K562 (cell line): ENCODE data around the gene PDCD5. TPM values are rescaled to one million over a fixed set of nuclear protein-coding genes. Genes with fewer than 3 reads are reported as not detected.

Experiments
- ATAC-seq: fragments of 200-7000 bp; cut with Tn5 transposase; 3 replicates; pipeline ENCODE4 v1.9.1; 2020; ENCODE audit warnings: moderate library complexity
- BruUV-seq: library from RNA; stranded (reverse); fragments of 400-500 nt; replicated peaks from 2 replicates; lab custom pipeline; 2021; lab: Mats Ljungman, UMichigan
- CTCF ChIA-PET: fragments of 300-600 bp; formaldehyde crosslinking; extraction: SDS; loops from one replicate; lab custom pipeline; 2021; ENCODE audit warnings: low intra/inter-chr PET ratio; lab: Yijun Ruan, JAX
- POLR2A ChIA-PET: fragments of 300-600, 350-650 bp; sonication (Branson Sonifier 250); formaldehyde crosslinking; extraction: SDS; loops from one replicate; lab custom pipeline; 2021; ENCODE audit warnings: antibody characterized with exemption, inconsistent platforms; lab: Yijun Ruan, JAX
- DNase-seq, 4 experiments: peaks; one replicate each; pipeline versions ENCODE4 v3.0.0 to v3.0.0-alpha.2; 2011 to 2018; ENCODE audit warnings: low spot score in 3 of 4, mixed read lengths in 3 of 4; ENCODE audit errors: extremely low read depth in 1 of 4
- FAIRE-seq: peaks from 2 replicates; lab custom pipeline; 2011; peaks lifted over from hg19 to GRCh38; lab: Jason Lieb, UNC
- H2AFZ ChIP-seq: 2 replicates; pipeline ENCODE4 v1.6.0; 2011; ENCODE audit warnings: low read depth, low read length, control low read depth, inconsistent platforms
- H3K27ac ChIP-seq: fragments of 200-600 bp; 3 replicates; pipeline ENCODE4 v1.8.0; 2011; ENCODE audit warnings: low read depth, mild to moderate bottlenecking, control low read depth, inconsistent platforms, low read length, moderate library complexity, mixed read lengths; ENCODE audit errors: extremely low read depth
- H3K27me3 ChIP-seq, 2 experiments: fragments of 300-600 bp in 1 of 2; 2 replicates in 1 of 2; 3 replicates in 1 of 2; pipeline versions ENCODE4 v1.6.0 to v1.8.0; 2011; ENCODE audit warnings: inconsistent platforms in 2 of 2, low read length in 2 of 2, mild to moderate bottlenecking in 1 of 2, mixed read lengths in 1 of 2, moderate library complexity in 1 of 2; ENCODE audit not compliant: control insufficient read depth in 2 of 2, insufficient read depth in 2 of 2
- H3K36me3 ChIP-seq: fragments of 300-600 bp; 3 replicates; pipeline ENCODE4 v1.8.0; 2011; ENCODE audit warnings: mild to moderate bottlenecking, low read length, inconsistent platforms; ENCODE audit not compliant: control insufficient read depth, insufficient read depth
- H3K4me1 ChIP-seq, 2 experiments: fragments of 200-600 bp in 1 of 2; replicated peaks in 1 of 2; 2 replicates in 1 of 2; 3 replicates in 1 of 2; pipeline versions ENCODE4 v1.5.1 to v1.8.0; 2011; ENCODE audit warnings: inconsistent platforms in 2 of 2, low read length in 2 of 2, mild to moderate bottlenecking in 1 of 2, mixed read lengths in 1 of 2, moderate library complexity in 1 of 2; ENCODE audit not compliant: control insufficient read depth in 2 of 2, insufficient read depth in 2 of 2
- H3K4me2 ChIP-seq: 2 replicates; pipeline ENCODE4 v1.6.1; 2011; ENCODE audit warnings: low read length, control low read depth, inconsistent platforms, mixed read lengths; ENCODE audit not compliant: insufficient read depth
- H3K4me3 ChIP-seq: fragments of 200-600 bp; sonication (generic), shearing (Covaris generic); 2 replicates; pipeline ENCODE4 v1.5.1; 2016; ENCODE audit warnings: control low read depth, inconsistent platforms
- H3K79me2 ChIP-seq: fragments of 200-600 bp; 3 replicates; pipeline ENCODE4 v1.8.0; 2011; ENCODE audit warnings: low read length, inconsistent platforms; ENCODE audit not compliant: control insufficient read depth, insufficient read depth
- H3K9ac ChIP-seq, 2 experiments: 2 replicates each; pipeline versions ENCODE4 v1.6.0 to v1.6.1; 2011; ENCODE audit warnings: low read depth in 2 of 2, low read length in 2 of 2, control low read depth in 1 of 2, inconsistent platforms in 1 of 2, mild to moderate bottlenecking in 1 of 2, mixed read lengths in 1 of 2; ENCODE audit not compliant: insufficient read depth in 1 of 2
- H3K9me1 ChIP-seq: one replicate; pipeline ENCODE4 v1.6.0; 2011; ENCODE audit warnings: inconsistent platforms, mild to moderate bottlenecking, low read length, moderate library complexity; ENCODE audit not compliant: control insufficient read depth, insufficient read depth
- H3K9me3 ChIP-seq: replicated peaks from 2 replicates; pipeline ENCODE4 v1.5.1; 2011; ENCODE audit warnings: low read depth, low read length, inconsistent platforms; ENCODE audit not compliant: control insufficient read depth, insufficient read depth
- H4K20me1 ChIP-seq: replicated peaks from 2 replicates; pipeline ENCODE4 v1.6.1; 2011; ENCODE audit warnings: low read length, inconsistent platforms, mixed read lengths; ENCODE audit not compliant: control insufficient read depth, insufficient read depth
- E2F8 ChIP-seq: fragments of 450-650 bp; IDR thresholded peaks from 2 replicates; pipeline ENCODE4 v1.7.1; 2018; ENCODE audit warnings: mild to moderate bottlenecking, low read depth; ENCODE audit not compliant: partially characterized antibody
- HNRNPK ChIP-seq: fragments of 200-400 bp; formaldehyde crosslinking; IDR thresholded peaks from one replicate; pipeline ENCODE4 v1.6.1; 2018; ENCODE audit warnings: mild to moderate bottlenecking, low read depth, low read length; ENCODE audit not compliant: poor library complexity, severe bottlenecking
- MCM2 ChIP-seq: fragments of 450-650 bp; IDR thresholded peaks from 2 replicates; pipeline ENCODE4 v1.6.1; 2017; ENCODE audit warnings: low read depth, mild to moderate bottlenecking
- RBFOX2 ChIP-seq: fragments of 200-400 bp; formaldehyde crosslinking; IDR thresholded peaks from 2 replicates; pipeline ENCODE4 v1.6.1; 2017; ENCODE audit warnings: low read depth, mild to moderate bottlenecking, low read length, moderate library complexity
- RBM22 ChIP-seq: fragments of 200-400 bp; formaldehyde crosslinking; IDR thresholded peaks from 2 replicates; pipeline ENCODE4 v1.6.1; 2018; ENCODE audit warnings: low read length, low read depth; ENCODE audit not compliant: poor library complexity, severe bottlenecking
- ZNF668 ChIP-seq: fragments of 250-450 bp; sonication (Bioruptor Pico); IDR thresholded peaks from 2 replicates; pipeline ENCODE4 v1.8.0; 2022; ENCODE audit warnings: mild to moderate bottlenecking, inconsistent platforms
- WGBS: fragments of 100-300 bp; shearing (Covaris generic); methylation state at CpG from one replicate; pipeline ENCODE4 v1.1.6; 2016; ENCODE audit warnings: low coverage, mixed read lengths; ENCODE audit not compliant: insufficient coverage; ENCODE audit errors: missing lambda C conversion rate; 5-methylcytosine and 5-hydroxymethylcytosine counted together
- in situ Hi-C: fragments of 300-500 bp; cut with MboI; formaldehyde crosslinking; loops from 4 replicates; pipeline ENCODE4 v1.15.0; 2018; ENCODE audit warnings: inconsistent platforms, mixed read lengths
- intact Hi-C: fragments of 100-400 bp; cut with micrococcal nuclease; formaldehyde crosslinking; loops from 2 replicates; pipeline ENCODE4 v1.14.2; 2022
- polyA plus RNA-seq, 8 experiments: library from polyadenylated mRNA; depleted of rRNA in 4 of 8; stranded (reverse) in 5 of 8; unstranded in 3 of 8; fragments of >200 nt; fragmentation: Nextera tagmentation in 2 of 8; fragmentation: Illumina TruSeq in 1 of 8; extraction: Ambion mirVana in 2 of 8; extraction: Trizol in 1 of 8; gene quantifications; 2 replicates each; pipeline versions ENCODE4 v1.2.1 to v1.2.3, GENCODE V29; 2011 to 2014; ENCODE audit warnings: inconsistent platforms in 1 of 8, missing spikeins in 1 of 8
- total RNA-seq, 7 experiments: library from RNA; depleted of rRNA in 6 of 7; stranded (reverse); fragments of >200 nt in 6 of 7; fragmentation: Illumina TruSeq in 2 of 7; extraction: Trizol in 2 of 7; gene quantifications; 2 replicates each; pipeline versions ENCODE4 v1.2.1 to v1.2.3, GENCODE V29; 2011 to 2021; ENCODE audit warnings: low replicate concordance in 1 of 7
- TF ChIP-seq, protein P1 (sequence below), 3 experiments: IDR thresholded peaks in 2 of 3; conservative IDR thresholded peaks in 1 of 3; 2 replicates each; pipeline ENCODE4 v1.5.1; 2011 to 2012; ENCODE audit warnings: low read length in 3 of 3, mild to moderate bottlenecking in 3 of 3, control low read depth in 2 of 3, improper control_type of control experiment in 1 of 3, inconsistent platforms in 1 of 3, low read depth in 1 of 3, mixed read lengths in 1 of 3, moderate library complexity in 1 of 3; ENCODE audit not compliant: insufficient read depth in 2 of 3
- TF ChIP-seq, protein P2 (sequence below): sonication (generic); formaldehyde crosslinking; IDR thresholded peaks from 2 replicates; pipeline ENCODE4 v1.5.0; 2020; ENCODE audit warnings: missing genetic modification reagents
- TF ChIP-seq, protein P3 (sequence below), 2 experiments: fragments of 450-650 bp in 1 of 2; IDR thresholded peaks; 2 replicates each; pipeline ENCODE4 v1.6.1; 2011 to 2017; ENCODE audit warnings: low read depth in 2 of 2, antibody characterized with exemption in 1 of 2, borderline replicate concordance in 1 of 2, low read length in 1 of 2, mild to moderate bottlenecking in 1 of 2, mixed read lengths in 1 of 2; ENCODE audit not compliant: control insufficient read depth in 1 of 2

The PDCD5 gene
- total and polyA plus RNA-seq, 9 of the 15 experiments (the other 6 are each of a cell fraction or from before 2014, with no cell fraction given) = 122 to 322 (median 269) TPM

DNA sequence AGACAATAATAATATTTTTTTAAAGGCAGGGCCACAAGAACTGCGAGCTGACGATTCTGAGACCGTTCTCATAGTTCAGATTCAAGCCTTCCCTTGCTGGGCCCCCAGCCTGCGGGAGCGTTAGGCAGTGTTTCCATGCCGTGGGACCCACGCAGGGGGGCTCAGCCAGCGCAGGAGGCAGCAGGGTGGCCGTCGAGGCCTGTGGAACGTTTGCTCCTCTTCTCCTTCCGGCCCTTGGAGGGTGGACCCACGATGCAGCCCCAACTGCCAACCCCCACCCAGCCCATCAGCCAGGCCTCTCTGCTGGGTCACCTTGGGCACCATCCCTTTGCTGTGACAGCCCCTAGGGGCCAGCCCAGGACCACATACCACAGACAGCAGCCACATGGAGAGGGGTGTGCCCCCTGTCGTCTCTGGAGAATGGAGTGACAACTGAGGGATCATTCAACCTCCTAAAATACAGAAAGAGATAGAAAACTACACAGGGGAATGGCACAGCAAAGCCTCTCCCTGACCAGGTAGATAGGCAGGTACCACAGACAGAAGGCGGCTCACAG is 46.8 kb downstream of the PDCD5 start:
- Histone ChIP-seq H3K9me3 (no peaks in the 10 kb centered on the region), H3K4me3 (no peak overlapping the region), H3K27me3 (no peaks in the 10 kb centered on the region), H3K36me3 (peaks cover 81% of the 10 kb centered on the region), H3K9me1 (no peaks in the 10 kb centered on the region), H2AFZ (no peak overlapping the region), H3K9ac (peak overlapping the region; percentile 11 to 43; a peak in 3 of 4 replicates), H3K4me1 (peaks cover 17 to 41% of the 10 kb centered on the region in 2 experiments; a peak in 4 of 5 replicates), H3K4me2 (peak overlapping the region; percentile 45), H3K27ac (peak overlapping the region; percentile 75), H3K79me2 (no peaks in the 10 kb centered on the region)
- intact Hi-C loops = loop anchor here (1.0 kb wide), 1 partner anchor 45 kb away; no protein-coding TSS in a partner anchor
- CTCF ChIA-PET = no interaction called here
- no TSS peak for BruUV-seq
- DNase-seq (peak in 2 of 4 experiments; percentile 9 to 27), FAIRE-seq (no peak), ATAC-seq (peak; percentile 42)
- WGBS = 74% methylated on average over 13 of the region's 15 CpGs
- in situ Hi-C loops = no loop called here
- POLR2A ChIA-PET = no interaction called here
- peak; percentile 49 for TF ChIP-seq RBM22
- TF ChIP-seq RBFOX2 = 0 out of 2 replicates have a peak, but pooled peaks have one; percentile 45
- TF ChIP-seq MCM2 = no peak
- no peak for TF ChIP-seq HNRNPK
- TF ChIP-seq, protein P1, sequence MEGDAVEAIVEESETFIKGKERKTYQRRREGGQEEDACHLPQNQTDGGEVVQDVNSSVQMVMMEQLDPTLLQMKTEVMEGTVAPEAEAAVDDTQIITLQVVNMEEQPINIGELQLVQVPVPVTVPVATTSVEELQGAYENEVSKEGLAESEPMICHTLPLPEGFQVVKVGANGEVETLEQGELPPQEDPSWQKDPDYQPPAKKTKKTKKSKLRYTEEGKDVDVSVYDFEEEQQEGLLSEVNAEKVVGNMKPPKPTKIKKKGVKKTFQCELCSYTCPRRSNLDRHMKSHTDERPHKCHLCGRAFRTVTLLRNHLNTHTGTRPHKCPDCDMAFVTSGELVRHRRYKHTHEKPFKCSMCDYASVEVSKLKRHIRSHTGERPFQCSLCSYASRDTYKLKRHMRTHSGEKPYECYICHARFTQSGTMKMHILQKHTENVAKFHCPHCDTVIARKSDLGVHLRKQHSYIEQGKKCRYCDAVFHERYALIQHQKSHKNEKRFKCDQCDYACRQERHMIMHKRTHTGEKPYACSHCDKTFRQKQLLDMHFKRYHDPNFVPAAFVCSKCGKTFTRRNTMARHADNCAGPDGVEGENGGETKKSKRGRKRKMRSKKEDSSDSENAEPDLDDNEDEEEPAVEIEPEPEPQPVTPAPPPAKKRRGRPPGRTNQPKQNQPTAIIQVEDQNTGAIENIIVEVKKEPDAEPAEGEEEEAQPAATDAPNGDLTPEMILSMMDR (IDR thresholded peaks at IDR 0.05 in 2 of 3, conservative IDR thresholded peaks at IDR 0.05 in 1 of 3; ENCODE audit: insufficient read depth in 2 of 3, low read depth in 1 of 3, low read length in 3 of 3) = peak in 1 of 3 experiments; percentile 50; a peak in 2 of 6 replicates
- TF ChIP-seq E2F8 = no peak
- TF ChIP-seq, protein P2, sequence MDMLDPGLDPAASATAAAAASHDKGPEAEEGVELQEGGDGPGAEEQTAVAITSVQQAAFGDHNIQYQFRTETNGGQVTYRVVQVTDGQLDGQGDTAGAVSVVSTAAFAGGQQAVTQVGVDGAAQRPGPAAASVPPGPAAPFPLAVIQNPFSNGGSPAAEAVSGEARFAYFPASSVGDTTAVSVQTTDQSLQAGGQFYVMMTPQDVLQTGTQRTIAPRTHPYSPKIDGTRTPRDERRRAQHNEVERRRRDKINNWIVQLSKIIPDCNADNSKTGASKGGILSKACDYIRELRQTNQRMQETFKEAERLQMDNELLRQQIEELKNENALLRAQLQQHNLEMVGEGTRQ (CRISPR knock-in tag) = no peak
- TF ChIP-seq, protein P3, sequence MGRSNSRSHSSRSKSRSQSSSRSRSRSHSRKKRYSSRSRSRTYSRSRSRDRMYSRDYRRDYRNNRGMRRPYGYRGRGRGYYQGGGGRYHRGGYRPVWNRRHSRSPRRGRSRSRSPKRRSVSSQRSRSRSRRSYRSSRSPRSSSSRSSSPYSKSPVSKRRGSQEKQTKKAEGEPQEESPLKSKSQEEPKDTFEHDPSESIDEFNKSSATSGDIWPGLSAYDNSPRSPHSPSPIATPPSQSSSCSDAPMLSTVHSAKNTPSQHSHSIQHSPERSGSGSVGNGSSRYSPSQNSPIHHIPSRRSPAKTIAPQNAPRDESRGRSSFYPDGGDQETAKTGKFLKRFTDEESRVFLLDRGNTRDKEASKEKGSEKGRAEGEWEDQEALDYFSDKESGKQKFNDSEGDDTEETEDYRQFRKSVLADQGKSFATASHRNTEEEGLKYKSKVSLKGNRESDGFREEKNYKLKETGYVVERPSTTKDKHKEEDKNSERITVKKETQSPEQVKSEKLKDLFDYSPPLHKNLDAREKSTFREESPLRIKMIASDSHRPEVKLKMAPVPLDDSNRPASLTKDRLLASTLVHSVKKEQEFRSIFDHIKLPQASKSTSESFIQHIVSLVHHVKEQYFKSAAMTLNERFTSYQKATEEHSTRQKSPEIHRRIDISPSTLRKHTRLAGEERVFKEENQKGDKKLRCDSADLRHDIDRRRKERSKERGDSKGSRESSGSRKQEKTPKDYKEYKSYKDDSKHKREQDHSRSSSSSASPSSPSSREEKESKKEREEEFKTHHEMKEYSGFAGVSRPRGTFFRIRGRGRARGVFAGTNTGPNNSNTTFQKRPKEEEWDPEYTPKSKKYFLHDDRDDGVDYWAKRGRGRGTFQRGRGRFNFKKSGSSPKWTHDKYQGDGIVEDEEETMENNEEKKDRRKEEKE (IDR thresholded peaks at IDR 0.05; ENCODE audit: borderline replicate concordance in 1 of 2, control insufficient read depth in 1 of 2, low read depth in 2 of 2, low read length in 1 of 2) = no peak
- no peak for TF ChIP-seq ZNF668 (CRISPR knock-in tag)
- TF ChIP-seq, all 486 proteins: peak for 3
- H4K20me1 ChIP-seq = no peaks in the 10 kb centered on the region
